ENCODE measurements around the gene TSNAXIP1.

The TSNAXIP1 gene

DNA sequence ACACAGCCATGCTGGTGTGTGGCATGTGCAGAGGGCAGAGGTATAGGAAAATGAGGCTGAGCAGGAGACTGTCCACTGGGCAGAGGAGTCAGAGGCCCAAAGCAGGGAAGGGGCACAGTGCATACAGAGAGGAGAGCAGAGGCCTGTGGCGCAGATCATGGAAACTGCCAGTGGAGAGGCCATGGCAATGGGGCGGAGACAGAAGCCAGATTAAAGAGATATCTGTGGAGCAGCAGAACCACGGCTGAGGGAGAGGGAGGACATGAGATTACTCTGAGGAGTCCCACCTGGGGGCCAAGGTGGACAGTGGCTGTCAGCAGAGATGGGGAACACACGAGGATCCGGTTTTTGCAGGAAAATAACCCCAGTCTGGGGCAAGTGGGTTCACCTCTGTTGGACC lies 43.6 kb upstream of the TSNAXIP1 start:
- TF ChIP-seq Cebpa-rat (IDR thresholded peaks at IDR 0.05), result no peak
- Histone ChIP-seq H3K9me3 (replicated peaks in 1 of 11) (no peaks in the 10 kb centered on the region), H4K20me1 (peaks cover 26 to 96% (median 52%) of the 10 kb centered on the region in 11 experiments; a peak in 20 of 22 replicates)

DNA sequence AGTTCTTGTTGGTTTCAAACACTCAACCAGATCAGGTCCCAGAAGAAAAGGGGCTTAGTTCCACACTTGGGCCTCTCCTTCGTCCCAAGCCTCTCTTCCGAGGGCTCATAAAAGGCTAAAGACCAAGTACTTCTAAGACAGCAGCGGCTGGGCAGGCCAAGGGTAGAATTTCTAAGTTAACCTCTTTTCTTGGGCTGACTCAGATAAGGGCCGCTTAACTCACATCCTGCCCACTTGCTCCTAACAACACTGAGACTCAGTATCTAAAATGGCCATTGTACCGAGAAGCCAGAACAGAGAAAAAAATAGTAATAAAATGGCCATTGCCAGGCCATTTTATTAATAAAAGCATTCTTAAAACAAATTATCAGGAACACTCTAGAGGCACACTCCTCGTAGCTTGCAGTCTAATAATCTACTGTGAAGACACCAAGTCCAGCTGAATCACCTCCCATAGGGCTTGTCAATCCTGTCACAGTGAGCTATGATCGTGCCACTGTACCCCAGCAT lies 42.5 kb upstream of the TSNAXIP1 start:
- Histone ChIP-seq H3K9ac (no peak overlapping the region), H4K20me1 (peaks cover 17 to 96% (median 41%) of the 10 kb centered on the region in 11 experiments; a peak in 19 of 22 replicates), H3K4me1 (peaks cover 10 to 15% (median 14%) of the 10 kb centered on the region in 10 experiments; a peak in 18 of 20 replicates), H3K4me2 (no peak overlapping the region), H3K36me3 (peaks cover 35 to 87% (median 64%) of the 10 kb centered on the region in 11 experiments), H3K4me3 (no peak overlapping the region), H3K27me3 (no peaks in the 10 kb centered on the region), H3K27ac (no peak overlapping the region), H3K9me3 (replicated peaks in 1 of 11) (no peaks in the 10 kb centered on the region)
- TF ChIP-seq Cebpa-rat (IDR thresholded peaks at IDR 0.05), result no peak

More for the DNA sequence above, 43.6 kb upstream of the TSNAXIP1 start:
- H3K4me2 ChIP-seq, result no peak overlapping the region
- H3K36me3 ChIP-seq, result peaks cover 36 to 87% (median 64%) of the 10 kb centered on the region in 11 experiments
- H3K4me1 ChIP-seq, result peaks cover 10 to 15% (median 14%) of the 10 kb centered on the region in 10 experiments; a peak in 18 of 20 replicates
- no peak overlapping the region for H3K9ac ChIP-seq
- H3K27ac ChIP-seq, result no peak overlapping the region
- H3K4me3 ChIP-seq, result no peak overlapping the region
- no peaks in the 10 kb centered on the region for H3K27me3 ChIP-seq

DNA sequence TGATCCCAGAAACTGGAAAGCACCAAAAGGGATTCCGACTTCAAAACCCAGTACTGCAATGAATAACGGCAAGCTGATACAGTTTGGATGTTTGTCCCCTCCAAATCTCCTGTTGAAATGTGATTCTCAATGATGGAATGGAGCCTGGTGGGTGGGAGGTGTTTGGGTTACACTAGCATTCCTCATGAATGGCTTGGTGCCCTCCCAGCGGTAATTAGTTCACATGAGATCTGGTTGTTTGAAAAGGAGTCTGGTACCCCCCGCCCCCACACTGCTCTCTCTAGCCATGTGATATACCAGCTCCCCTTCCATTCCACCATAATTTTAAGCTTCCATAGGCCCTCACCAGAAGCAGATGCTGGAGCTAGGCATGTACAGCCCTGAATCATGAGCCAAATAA lies 40.4 kb upstream of the TSNAXIP1 start:
- H3K4me1 ChIP-seq, result peaks cover 0 to under 1% (median 0%) of the 10 kb centered on the region in 10 experiments; a peak in 7 of 20 replicates
- TF ChIP-seq Cebpa-rat (IDR thresholded peaks at IDR 0.05), result no peak
- no peak overlapping the region for H3K27ac ChIP-seq
- H3K9me3 ChIP-seq (replicated peaks in 1 of 11), result no peaks in the 10 kb centered on the region
- no peak overlapping the region for H3K4me2 ChIP-seq
- no peaks in the 10 kb centered on the region for H3K27me3 ChIP-seq
- H4K20me1 ChIP-seq, result peaks cover 0 to 95% (median 28%) of the 10 kb centered on the region in 11 experiments; a peak in 14 of 22 replicates
- no peak overlapping the region for H3K9ac ChIP-seq
- H3K36me3 ChIP-seq, result peaks cover 51 to 99% (median 78%) of the 10 kb centered on the region in 11 experiments
- H3K4me3 ChIP-seq, result no peak overlapping the region

DNA sequence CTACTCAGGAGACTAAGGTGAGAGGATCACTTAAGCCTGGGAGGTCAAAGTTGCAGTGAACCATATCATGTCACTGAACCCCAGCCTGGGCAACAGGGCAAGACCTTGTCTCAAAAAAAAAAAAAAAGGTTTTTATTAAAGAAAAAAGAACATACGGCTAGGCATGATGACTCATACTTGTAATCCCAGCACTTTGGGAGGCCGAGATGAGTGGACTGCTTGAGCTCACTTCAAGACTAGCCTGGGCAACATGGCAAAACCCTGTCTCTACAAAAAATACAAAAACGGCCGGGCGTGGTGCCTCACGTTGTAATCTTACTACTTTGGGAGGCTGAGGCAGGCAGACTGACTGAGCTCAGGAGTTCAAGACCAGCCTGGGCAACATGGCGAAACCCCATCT lies 38.7 kb upstream of the TSNAXIP1 start:
- no peaks in the 10 kb centered on the region for H3K9me3 ChIP-seq (replicated peaks in 1 of 11)

DNA sequence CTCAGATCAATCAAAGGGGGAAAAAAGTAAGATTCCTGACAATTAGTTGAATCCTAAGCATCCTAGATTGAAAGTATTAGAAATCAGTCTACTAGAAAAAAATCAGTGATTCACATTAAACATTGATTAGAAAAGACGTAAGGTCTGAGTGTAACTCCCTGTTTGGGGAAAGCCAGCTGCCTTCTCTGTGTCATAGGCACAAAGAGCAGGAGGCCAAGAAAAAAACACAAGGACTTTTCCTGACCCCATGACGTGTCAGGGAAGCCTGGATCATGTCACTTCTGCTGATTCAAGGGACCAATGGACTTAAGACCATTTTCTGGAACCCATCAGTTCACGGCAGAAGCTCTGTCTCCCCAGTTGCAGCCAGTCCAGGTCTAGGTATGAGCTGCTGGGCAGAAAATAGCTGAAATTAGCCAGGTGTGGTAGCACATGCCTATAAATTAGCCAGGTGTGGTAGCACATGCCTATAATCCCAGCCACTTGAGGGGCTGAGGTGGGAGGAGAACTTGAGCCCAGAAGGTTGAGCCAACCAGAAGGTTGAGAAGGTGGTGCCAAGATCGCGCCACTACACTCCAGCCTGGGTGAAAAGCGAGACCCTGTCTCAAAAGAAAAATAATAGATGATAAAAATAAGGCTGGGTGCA lies 36.2 kb upstream of the TSNAXIP1 start:
- TF ChIP-seq Cebpa-rat (IDR thresholded peaks at IDR 0.05), result no peak
- Histone ChIP-seq H3K36me3 (peaks cover 45 to 99% (median 94%) of the 10 kb centered on the region in 11 experiments), H4K20me1 (peaks cover 10 to 97% (median 34%) of the 10 kb centered on the region in 11 experiments; a peak in 18 of 22 replicates), H3K9ac (no peak overlapping the region), H3K27ac (no peak overlapping the region), H3K4me3 (no peak overlapping the region), H3K4me1 (peaks cover 0 to 20% (median 13%) of the 10 kb centered on the region in 10 experiments; a peak in 15 of 20 replicates), H3K4me2 (no peak overlapping the region), H3K9me3 (replicated peaks in 1 of 11) (no peaks in the 10 kb centered on the region), H3K27me3 (no peaks in the 10 kb centered on the region)

More for the DNA sequence above, 38.7 kb upstream of the TSNAXIP1 start:
- H3K27ac ChIP-seq, result no peak overlapping the region
- peaks cover 54 to 99% (median 90%) of the 10 kb centered on the region in 11 experiments for H3K36me3 ChIP-seq
- no peak overlapping the region for H3K4me3 ChIP-seq
- TF ChIP-seq Cebpa-rat (IDR thresholded peaks at IDR 0.05), result no peak
- peaks cover 0 to 9% (median 7%) of the 10 kb centered on the region in 10 experiments; a peak in 13 of 20 replicates for H3K4me1 ChIP-seq
- H3K27me3 ChIP-seq, result no peaks in the 10 kb centered on the region
- H4K20me1 ChIP-seq, result peaks cover 0 to 95% (median 22%) of the 10 kb centered on the region in 11 experiments; a peak in 14 of 22 replicates
- H3K9ac ChIP-seq, result no peak overlapping the region
- H3K4me2 ChIP-seq, result no peak overlapping the region

DNA sequence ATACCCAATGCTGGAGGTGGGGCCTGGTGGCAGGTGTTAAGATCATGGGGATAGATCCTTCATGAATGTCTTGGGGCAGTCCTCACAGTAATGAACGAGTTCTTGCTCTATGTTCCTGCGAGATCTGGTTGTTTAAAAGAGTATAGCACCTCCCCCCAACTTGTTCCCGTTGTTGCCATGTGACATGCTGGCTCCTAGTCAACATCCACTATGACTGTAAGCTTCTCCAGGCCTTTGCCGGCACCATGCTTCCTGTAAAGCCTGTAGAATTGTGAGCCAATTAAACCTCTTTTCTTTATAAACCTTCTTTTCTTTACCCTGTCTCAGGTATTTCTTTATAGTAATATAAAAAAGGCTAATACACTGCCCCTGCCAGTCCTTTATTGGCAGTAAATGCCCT lies 33.6 kb upstream of the TSNAXIP1 start:
- TF ChIP-seq Cebpa-rat (IDR thresholded peaks at IDR 0.05), result no peak
- Histone ChIP-seq H3K4me2 (peak overlapping the region in 6 of 11 experiments; percentile 13 to 55 (median 37); a peak in 10 of 22 replicates), H3K4me1 (peaks cover 0 to 20% (median 13%) of the 10 kb centered on the region in 10 experiments; a peak in 15 of 20 replicates), H4K20me1 (peaks cover 10 to 99% (median 37%) of the 10 kb centered on the region in 11 experiments; a peak in 18 of 22 replicates), H3K4me3 (no peak overlapping the region), H3K27me3 (no peaks in the 10 kb centered on the region), H3K36me3 (peaks cover 42 to 80% (median 72%) of the 10 kb centered on the region in 11 experiments), H3K9me3 (replicated peaks in 1 of 11) (no peaks in the 10 kb centered on the region), H3K9ac (no peak overlapping the region), H3K27ac (no peak overlapping the region)

DNA sequence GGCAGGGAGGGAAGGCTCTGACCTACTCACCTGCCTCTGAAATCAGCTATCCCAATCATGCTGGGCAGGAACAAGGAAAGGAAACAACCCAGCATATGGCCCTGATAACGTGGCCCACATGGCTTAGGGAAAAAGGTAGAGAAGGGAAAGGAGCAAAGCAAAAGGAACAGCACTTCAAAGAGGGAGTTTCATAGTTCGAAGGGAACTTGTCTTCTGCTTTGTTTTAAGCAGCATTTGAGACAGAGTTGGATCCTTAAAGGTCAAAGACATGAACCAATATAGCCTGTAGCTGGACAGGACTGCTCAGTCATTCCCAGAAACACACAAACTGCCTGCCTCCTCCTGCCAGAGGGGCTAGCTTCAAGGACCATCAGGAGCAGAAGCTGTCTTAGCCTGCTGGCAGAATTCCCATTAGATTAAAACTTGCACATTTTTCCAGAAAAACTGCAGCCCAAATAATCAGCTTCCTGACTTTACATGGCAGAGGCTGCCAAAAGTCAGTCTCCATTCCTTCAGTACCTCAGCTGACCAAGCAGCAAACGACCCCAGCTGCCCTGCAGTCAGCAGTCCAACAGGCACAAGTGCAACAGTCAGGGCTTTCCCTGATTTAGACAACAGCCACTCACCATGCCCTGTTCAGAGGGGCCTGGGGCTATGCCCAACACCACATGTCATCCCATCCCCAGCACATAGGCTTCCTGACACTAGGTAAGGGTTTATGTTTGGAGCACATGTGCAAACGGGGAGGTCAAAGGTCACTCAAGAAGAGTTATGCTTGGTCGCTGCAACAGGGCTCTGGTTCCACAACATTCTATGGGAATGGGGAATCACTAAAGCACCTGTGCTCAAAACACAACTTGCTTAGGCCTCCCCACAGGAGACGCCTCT lies 32.9 kb upstream of the TSNAXIP1 start:
- TF ChIP-seq Cebpa-rat (IDR thresholded peaks at IDR 0.05), result no peak
- H3K4me3 ChIP-seq, result no peak overlapping the region
- H3K36me3 ChIP-seq, result peaks cover 37 to 72% (median 67%) of the 10 kb centered on the region in 11 experiments
- H3K4me1 ChIP-seq, result peaks cover 0 to 20% (median 13%) of the 10 kb centered on the region in 10 experiments; a peak in 15 of 20 replicates
- H3K27me3 ChIP-seq, result no peaks in the 10 kb centered on the region
- H3K9ac ChIP-seq, result no peak overlapping the region
- H4K20me1 ChIP-seq, result peaks cover 15 to 99% (median 40%) of the 10 kb centered on the region in 11 experiments; a peak in 18 of 22 replicates
- H3K9me3 ChIP-seq (replicated peaks in 1 of 11), result no peaks in the 10 kb centered on the region
- peak overlapping the region in 3 of 11 experiments; percentile 1 to 32 (median 13); a peak in 3 of 22 replicates for H3K4me2 ChIP-seq
- H3K27ac ChIP-seq, result no peak overlapping the region

DNA sequence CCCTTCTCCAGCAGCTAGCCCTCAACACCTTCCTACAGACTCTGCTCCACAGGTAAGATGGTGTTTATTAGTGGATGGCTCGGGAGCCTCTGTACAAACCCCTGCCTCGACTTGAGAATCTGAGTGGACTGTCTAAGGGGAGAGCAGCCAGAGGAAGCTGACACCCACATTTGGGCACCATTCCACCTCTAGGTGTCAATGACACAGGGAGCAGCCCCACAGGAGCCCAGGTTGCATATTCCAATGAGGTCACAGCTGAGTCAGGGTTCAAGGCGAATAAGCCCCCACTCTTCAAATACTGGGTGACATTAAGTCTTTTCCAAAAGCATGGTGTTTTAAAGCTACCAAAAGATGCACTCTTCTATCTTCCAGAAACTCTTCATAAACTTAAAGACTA lies 32.2 kb upstream of the TSNAXIP1 start:
- peaks cover 19 to 99% (median 46%) of the 10 kb centered on the region in 11 experiments; a peak in 18 of 22 replicates for H4K20me1 ChIP-seq
- peaks cover 0 to 20% (median 14%) of the 10 kb centered on the region in 10 experiments; a peak in 15 of 20 replicates for H3K4me1 ChIP-seq
- H3K36me3 ChIP-seq, result peaks cover 31 to 71% (median 61%) of the 10 kb centered on the region in 11 experiments
- 0 out of 22 replicates have a peak overlapping the region, but pooled peaks of 1 of the 11 experiments have one; percentile 1 for H3K4me2 ChIP-seq
- no peak overlapping the region for H3K4me3 ChIP-seq
- no peak for TF ChIP-seq Cebpa-rat (IDR thresholded peaks at IDR 0.05)
- H3K9me3 ChIP-seq (replicated peaks in 1 of 11), result no peaks in the 10 kb centered on the region
- H3K9ac ChIP-seq, result no peak overlapping the region
- H3K27me3 ChIP-seq, result no peaks in the 10 kb centered on the region
- no peak overlapping the region for H3K27ac ChIP-seq
